ENCODE data around the gene DOCK10.

DOCK10 gene

DNA sequence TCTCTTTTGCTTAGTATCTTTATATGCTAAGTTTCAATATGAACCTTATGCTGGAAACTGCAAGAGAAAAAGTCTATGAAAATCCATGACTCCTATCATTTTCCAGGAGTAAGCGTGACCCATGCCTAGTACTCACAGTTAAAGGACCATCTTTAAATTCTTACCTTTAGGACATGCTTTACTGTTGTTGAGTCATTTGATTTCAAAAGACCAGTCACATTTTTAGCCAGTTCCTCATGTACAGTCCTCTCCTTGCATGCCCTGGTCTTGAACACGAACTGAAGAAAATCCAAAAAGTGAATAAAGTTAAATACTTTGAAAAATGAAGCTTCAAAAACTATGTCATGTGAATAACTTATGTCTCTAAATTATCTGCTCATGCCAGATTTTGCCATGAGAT lies 208.3 kb downstream of the DOCK10 start:
- no peak for DNase-seq (ENCODE audit: low spot score)

DNA sequence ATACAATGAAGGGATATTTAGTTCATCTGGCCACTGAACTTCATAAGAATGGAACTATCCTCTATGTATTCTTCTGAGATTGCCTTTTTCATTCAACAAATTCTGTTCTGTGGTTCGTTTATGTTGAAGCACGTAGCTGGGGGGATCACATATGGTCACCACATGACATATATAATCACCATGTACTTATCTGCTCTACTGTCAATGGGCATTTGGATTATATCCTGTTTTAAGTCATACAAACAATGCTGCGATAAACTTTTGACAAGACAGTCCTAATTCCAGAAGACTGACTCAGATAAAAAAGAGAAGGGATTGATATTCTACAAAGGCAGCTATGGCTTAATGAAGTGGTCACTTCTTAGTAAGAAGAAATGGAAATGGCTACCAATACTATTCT lies 210.1 kb downstream of the DOCK10 start:
- DNase-seq (ENCODE audit: low spot score): no peak

DNA sequence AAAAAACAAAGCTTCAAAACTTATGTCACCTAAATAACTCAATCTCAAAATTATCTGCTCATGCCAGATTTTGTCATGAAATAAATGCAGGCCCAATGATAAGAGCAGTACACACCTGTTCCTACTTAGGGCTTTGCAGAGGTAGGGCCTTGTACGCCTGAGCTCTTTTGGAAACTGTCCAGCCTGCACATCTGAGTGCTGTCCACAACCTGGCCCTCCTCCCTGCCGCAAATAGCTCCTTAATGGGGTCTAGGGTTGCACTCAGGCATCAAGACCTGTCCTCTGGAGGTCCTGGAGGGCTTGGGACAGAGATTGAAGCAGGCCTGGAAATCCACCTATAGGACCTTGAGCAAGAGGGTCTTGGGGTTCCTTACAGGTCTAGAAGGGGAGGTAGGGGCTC lies 210.7 kb downstream of the DOCK10 start:
- no peak for DNase-seq (ENCODE audit: low spot score)

GRCh38 chr2:224820283-224820991 lies 221.8 kb downstream of the DOCK10 start:
- DNase-seq (ENCODE audit: low spot score): no peak

DNA sequence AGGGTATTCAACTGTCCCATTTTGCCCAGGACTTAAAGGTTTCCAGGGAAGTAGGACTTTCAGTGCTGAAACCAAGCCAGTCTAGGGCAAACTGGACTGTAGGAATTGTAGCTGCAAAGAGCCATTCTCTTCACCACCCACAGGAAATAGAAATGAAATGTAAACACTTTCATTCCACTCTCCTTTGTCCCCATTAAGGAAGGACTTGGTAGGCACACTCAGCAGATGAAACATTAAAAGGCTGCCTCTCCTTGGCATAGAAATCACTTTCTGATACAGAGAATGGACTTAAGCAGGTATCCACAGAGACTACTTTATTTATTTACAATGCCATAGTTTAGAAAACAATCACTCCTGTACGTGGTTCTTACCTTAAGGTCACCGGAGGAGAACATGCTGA lies 223.2 kb downstream of the DOCK10 start:
- no peak for DNase-seq (ENCODE audit: low spot score)

DNA sequence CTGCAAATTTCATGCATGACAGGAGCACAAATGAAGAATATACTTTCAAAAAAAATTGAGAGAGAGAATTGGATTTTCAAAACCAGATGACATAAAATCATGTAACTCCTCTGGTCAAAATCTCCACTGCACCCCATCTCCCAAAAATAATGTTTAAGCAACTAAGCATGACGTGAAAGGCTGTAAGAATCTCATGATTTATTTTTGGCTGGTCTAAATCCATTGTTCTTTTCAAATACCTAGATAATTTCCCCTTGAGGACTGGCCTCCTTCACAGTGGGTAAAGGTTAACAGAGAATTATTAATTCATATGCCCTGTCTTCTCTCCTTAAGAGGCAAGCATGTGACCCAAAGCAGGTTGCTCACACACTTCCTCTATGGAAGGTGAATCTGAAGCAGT lies 224.6 kb downstream of the DOCK10 start:
- DNase-seq (ENCODE audit: low spot score): no peak

DNA sequence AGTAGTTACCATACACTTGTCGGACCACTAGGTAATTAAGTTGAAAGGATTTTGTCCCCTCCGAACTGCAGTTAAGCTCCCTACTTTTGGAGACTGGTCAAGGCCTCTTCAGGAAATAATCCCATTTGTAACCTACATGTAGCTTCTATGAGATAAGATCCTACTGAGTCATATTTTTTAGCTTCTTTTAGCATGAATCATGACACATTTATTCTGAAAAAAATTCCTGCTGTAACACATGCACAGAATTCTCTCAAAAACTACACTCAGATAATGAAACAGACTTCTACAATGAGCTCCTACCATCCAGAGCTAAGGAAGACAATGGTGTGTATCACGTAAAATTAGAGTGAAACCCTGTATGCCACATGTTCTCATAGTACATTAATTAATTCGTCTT lies 225.5 kb downstream of the DOCK10 start:
- peak; percentile 37 for DNase-seq (ENCODE audit: low spot score)

- no peak for DNase-seq (ENCODE audit: low spot score)
These were observed 228.7 kb downstream of the DOCK10 start for GRCh38 chr2:224813578-224813977.

- no peak for DNase-seq (ENCODE audit: low spot score)
These were observed 234.9 kb downstream of the DOCK10 start for GRCh38 chr2:224807153-224807964.

GRCh38 chr2:224803930-224804329 lies 238.3 kb downstream of the DOCK10 start:
- DNase-seq (ENCODE audit: low spot score): no peak

DNA sequence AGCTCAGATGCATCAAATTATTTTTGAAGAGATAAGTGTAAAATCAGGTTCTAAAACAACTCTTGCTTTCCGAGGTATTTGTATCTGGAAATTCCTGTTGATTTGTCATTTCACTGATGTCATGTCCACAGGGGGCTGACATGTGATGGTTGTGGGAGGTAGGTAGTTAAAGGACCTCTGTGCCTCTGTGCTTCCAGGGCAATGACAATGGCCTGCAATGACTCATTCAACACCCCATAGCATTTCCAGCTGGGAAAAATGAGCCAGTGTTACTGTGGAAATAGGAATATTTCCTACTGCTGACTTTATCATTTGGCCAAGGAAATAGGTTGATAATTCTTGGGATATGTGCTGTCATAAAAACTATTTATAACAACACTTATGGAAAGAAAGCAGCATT lies 239.9 kb downstream of the DOCK10 start:
- DNase-seq (ENCODE audit: low spot score): no peak

DNA sequence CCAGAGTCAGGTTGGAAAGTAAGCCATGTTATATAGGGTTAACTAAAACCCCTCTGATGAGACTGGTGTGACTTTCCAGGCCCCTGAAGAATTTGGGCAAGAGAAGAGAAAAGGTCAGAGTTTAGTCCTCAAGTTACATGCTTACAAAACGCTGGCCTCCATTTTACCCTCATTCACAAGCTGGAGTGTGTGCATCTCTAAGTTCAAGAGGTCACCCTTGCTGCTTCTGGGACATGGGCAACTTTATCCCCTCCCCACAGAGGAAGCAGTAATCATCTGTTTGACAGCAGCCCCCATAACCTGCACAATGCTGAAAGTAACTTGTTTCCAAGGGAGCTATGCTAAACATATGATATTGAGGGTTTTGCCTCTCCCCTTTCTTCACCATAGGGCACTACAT lies 240.9 kb downstream of the DOCK10 start:
- DNase-seq (ENCODE audit: low spot score): no peak

DNA sequence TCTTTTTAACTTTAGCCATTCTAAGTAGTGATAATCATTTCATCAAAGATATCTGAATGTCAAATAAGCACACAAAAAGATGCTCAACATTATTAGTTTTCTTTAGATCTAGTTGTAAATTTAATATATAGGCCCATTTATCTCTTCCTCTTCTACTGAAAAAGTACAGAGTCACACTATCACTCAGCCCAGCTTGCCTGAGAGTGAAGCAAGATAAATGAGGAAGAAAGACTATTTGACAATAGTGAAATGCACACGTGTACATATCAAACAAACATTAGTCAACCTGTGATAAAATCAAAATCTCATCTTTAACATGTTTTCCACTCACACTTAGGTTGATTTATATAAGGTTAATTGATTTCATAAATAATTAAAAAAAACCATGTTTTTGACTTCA lies 242.6 kb downstream of the DOCK10 start:
- no peak for DNase-seq (ENCODE audit: low spot score)

DNA sequence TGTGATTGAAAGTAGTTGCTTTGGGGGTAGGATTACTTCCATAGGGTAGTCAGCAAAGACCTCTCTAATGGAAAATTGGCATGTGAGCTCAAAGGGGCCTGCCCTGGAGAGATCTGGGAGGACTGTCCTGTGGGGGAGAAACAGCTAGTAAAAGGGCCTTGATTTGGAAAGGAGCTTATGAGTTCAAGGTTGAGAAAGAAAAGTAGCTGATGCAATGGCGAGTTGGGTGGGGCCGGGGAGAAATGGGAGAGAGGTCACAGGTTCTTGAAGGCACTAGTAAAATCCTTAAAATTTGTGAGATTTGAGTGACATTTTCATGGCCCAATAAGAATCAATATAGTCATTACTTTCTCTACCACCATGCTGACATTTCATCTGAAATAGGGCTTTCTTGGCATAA lies 244.1 kb downstream of the DOCK10 start:
- no peak for DNase-seq (ENCODE audit: low spot score)

DNA sequence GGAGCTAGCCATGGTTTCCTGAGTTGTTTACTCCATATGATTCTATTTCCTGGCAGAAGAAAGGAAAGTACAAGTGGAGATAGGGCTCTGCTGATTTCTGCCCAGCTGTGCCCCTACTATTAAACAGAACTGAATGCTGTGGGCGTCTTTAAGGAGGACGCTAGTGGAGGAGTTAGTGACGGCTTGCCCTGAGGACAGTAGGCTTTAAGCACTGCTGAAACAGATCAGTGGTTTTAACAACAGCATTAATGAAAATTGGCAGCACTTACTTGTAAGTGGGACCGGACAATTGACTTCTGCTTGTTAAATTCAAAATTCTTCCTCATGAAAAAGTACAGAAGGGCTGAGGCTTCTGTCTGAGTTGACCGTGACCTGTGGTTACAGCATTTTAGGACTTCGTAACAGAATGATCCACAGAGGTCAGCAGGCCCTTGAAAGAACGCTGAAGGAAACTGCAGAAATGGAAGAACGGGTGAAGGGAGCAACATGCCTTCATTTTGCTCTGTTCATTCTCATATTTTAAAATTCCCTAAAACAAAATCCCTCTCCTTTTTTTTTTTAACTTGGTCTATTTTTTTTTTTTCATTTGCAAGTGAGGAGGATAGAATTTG lies 245.5 kb downstream of the DOCK10 start:
- no peak for DNase-seq (ENCODE audit: low spot score)

DNA sequence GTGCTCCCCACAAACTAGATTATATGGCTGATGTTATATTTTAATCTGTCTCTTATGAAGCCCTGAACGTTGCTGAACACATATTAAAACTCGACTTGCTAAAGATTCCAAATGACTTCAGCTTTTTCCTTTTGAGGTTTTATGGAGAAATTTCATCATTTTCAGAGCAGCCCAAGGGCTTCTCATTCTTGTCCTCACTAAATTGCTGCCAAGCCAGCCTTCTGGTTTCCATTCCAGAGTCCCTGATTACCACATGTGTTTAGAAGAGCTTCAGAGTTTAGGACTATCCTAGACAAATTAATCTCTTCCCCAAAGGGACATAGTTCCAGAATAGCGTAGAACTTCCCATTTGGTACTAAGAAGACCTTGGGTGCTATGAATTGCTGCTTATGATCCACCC lies 248.3 kb downstream of the DOCK10 start:
- DNase-seq (ENCODE audit: low spot score): peak; percentile 12

GRCh38 chr2:224786848-224787247 lies 255.4 kb downstream of the DOCK10 start:
- DNase-seq (ENCODE audit: low spot score): no peak

GRCh38 chr2:224781400-224781799 lies 260.9 kb downstream of the DOCK10 start:
- DNase-seq (ENCODE audit: low spot score): no peak

DNA sequence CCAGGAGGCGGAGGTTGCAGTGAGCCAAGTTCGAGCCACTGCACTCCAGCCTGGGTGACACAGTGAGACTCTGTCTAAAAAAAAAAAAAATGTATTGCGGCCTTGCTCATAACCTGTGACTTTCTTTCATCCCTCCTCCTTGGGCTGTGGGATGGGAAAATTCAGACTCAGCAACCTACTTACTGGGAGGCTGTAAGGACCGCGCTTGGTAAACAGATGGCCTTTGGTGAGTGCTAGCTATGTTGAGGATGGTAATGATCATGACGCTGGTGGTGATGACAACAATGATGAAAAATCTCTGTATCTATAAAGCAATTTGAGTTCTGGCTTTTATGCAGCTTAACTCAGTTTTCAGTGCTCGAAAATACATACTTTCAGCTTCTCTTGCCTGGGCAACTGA lies 261.4 kb downstream of the DOCK10 start:
- DNase-seq (ENCODE audit: low spot score): no peak

DNA sequence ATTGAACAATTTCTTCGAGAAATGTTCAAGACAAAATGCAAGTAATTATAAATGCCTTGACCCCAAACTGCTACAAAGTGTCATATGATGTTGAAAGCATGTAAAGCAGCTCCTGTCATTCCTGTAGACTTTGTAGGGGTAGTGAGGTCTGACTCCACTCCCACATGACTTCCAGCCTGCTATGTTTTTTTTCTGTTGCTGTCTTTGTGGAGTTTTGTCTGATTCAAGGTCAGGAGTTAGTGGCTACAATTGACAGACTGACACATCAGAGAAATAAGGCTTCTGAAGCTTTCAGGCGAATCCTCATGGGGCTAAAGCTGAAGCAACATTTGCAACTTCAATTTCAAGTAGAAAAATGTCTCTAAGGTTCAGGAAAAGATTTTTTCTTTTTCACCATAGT lies 262.2 kb downstream of the DOCK10 start:
- DNase-seq (ENCODE audit: low spot score): no peak

DNA sequence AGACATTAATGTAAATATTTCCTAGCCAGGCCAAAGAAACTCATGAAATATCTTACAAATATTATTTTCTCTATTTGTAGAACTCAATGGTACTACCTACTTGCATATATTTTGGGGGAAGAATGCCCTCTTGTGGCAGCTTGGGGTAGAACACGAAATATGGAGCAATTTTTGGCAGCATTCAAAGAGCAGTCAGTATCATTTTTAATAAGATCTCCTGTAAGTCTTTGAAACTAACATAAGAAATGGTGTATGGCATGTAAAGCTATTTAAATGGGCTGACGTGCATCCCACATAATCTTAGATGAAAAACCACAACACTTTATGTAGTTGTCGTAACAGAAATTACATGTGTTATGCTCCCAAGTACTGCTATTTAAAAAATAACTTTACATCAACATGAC lies 263.8 kb downstream of the DOCK10 start:
- peak; percentile 33 for DNase-seq (ENCODE audit: low spot score)

GRCh38 chr2:224777559-224777930 lies 264.7 kb downstream of the DOCK10 start:
- DNase-seq (ENCODE audit: low spot score): no peak

DNA sequence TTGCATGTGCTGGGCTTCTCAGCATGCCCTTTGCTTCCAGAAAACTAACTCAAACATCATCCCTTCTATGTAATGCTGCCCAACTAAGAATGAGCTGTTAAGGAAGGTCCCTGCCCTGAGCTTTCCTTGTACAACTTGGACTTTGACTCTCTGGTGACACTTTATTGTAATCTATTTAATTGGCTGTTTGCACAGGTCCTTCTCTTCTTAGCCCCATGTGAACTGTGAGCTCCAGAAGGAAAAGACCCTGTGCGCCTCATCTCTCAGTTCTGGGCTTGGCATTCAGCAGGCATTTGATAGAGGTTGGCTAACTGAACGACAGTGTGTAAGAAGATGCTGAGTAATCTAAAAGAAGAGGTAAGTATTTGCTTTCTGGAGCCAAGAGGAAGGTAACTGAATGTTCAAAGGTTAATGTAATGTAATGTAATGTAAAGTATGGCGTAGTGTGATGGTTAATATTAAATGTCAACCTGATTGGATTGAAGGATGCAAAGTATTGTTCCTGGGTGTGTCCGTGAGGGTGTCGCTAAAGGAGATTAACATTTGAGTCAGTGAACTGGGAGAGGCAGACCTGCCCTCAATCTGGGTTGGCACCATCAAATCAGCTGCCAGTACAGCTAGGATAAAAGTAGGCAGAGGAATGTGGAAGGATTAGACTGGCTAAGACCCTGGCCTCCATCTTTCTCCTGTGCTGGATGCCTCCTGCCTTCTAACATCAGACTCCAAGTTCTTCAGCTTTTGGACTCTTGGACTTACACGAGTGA lies 265.3 kb downstream of the DOCK10 start:
- no peak for DNase-seq (ENCODE audit: low spot score)
